Keratinocyte (primary cell): Measurements from ENCODE around the gene TMEM94. TPM values are rescaled to one million over a fixed set of nuclear protein-coding genes. Genes with fewer than 3 reads are reported as not detected.

Experiments used
- DNase-seq: peaks from one replicate; pipeline ENCODE4 v3.0.0-alpha.2; 2011; ENCODE audit warnings: low read depth, missing footprints, low spot score
- FAIRE-seq: peaks from 2 replicates; lab custom pipeline; 2011; peaks lifted over from hg19 to GRCh38; lab: Jason Lieb, UNC
- H2AFZ ChIP-seq: 2 replicates; pipeline ENCODE4 v1.6.0; 2012; ENCODE audit warnings: low read length, control low read depth, inconsistent platforms; ENCODE audit not compliant: control insufficient read depth
- H3K27ac ChIP-seq: 2 replicates; pipeline ENCODE4 v1.5.1; 2011; ENCODE audit warnings: low read length; ENCODE audit not compliant: control insufficient read depth, insufficient read depth
- H3K27me3 ChIP-seq: 3 replicates; pipeline ENCODE4 v1.6.0; 2011; ENCODE audit warnings: low read length; ENCODE audit not compliant: control insufficient read depth, insufficient read depth; ENCODE audit errors: extremely low read depth
- H3K36me3 ChIP-seq, 2 experiments: 2 replicates in 1 of 2; 3 replicates in 1 of 2; pipeline ENCODE4 v1.5.1; 2011; ENCODE audit warnings: low read length in 2 of 2, mild to moderate bottlenecking in 1 of 2; ENCODE audit not compliant: control insufficient read depth in 2 of 2, insufficient read depth in 2 of 2; ENCODE audit errors: extremely low read depth in 1 of 2
- H3K4me1 ChIP-seq: 3 replicates; pipeline ENCODE4 v1.5.1; 2011; ENCODE audit warnings: low read length; ENCODE audit not compliant: control insufficient read depth, insufficient read depth; ENCODE audit errors: extremely low read depth
- H3K4me2 ChIP-seq: 3 replicates; pipeline ENCODE4 v1.6.0; 2011; ENCODE audit warnings: low read depth, low read length; ENCODE audit not compliant: control insufficient read depth, insufficient read depth; ENCODE audit errors: extremely low read depth
- H3K4me3 ChIP-seq, 3 experiments: fragments of 200-600 bp in 1 of 3; sonication (generic) in 1 of 3; 2 replicates in 2 of 3; 3 replicates in 1 of 3; pipeline ENCODE4 v1.5.1; 2011 to 2016; ENCODE audit warnings: low read length in 3 of 3, mild to moderate bottlenecking in 3 of 3, control low read depth in 2 of 3, inconsistent platforms in 1 of 3, low read depth in 1 of 3, mixed read lengths in 1 of 3, mixed run types in 1 of 3, moderate library complexity in 1 of 3; ENCODE audit not compliant: control insufficient read depth in 2 of 3, insufficient read depth in 2 of 3; ENCODE audit errors: extremely low read depth in 1 of 3
- H3K79me2 ChIP-seq: 2 replicates; pipeline ENCODE4 v1.6.0; 2012; ENCODE audit warnings: low read length; ENCODE audit not compliant: control insufficient read depth, insufficient read depth
- H3K9ac ChIP-seq: 3 replicates; pipeline ENCODE4 v1.6.0; 2011; ENCODE audit warnings: low read length; ENCODE audit not compliant: control insufficient read depth, insufficient read depth; ENCODE audit errors: extremely low read depth
- H3K9me1 ChIP-seq: 3 replicates; pipeline ENCODE4 v1.6.0; 2011; ENCODE audit warnings: low read length; ENCODE audit not compliant: control insufficient read depth, insufficient read depth; ENCODE audit errors: extremely low read depth
- H3K9me3 ChIP-seq: 2 replicates; pipeline ENCODE4 v1.5.1; 2012; ENCODE audit warnings: low read depth, low read length; ENCODE audit not compliant: control insufficient read depth
- H4K20me1 ChIP-seq: 3 replicates; pipeline ENCODE4 v1.6.0; 2011; ENCODE audit warnings: low read length; ENCODE audit not compliant: control insufficient read depth, insufficient read depth; ENCODE audit errors: extremely low read depth
- EZH2 ChIP-seq: IDR thresholded peaks from one replicate; pipeline ENCODE4 v1.6.1; 2012; ENCODE audit warnings: inconsistent platforms, mild to moderate bottlenecking, low read length, moderate library complexity
- dilution Hi-C: fragments of 300-500 bp; cut with MboI; formaldehyde crosslinking; loops from one replicate; pipeline ENCODE4 v1.7.0; 2020; ENCODE audit warnings: low sequenced_read_pairs; ENCODE audit not compliant: extremely low pct_ligation_motif_present
- polyA plus RNA-seq, 5 experiments: library from polyadenylated mRNA; depleted of rRNA in 3 of 5; stranded (reverse) in 3 of 5; stranded (forward) in 1 of 5; unstranded in 1 of 5; fragments of >200 nt; gene quantifications; 1 replicate in 1 of 5; 2 replicates in 3 of 5; 3 replicates in 1 of 5; pipeline versions ENCODE4 v1.2.1 to v1.2.3, GENCODE V29; 2011 to 2012; ENCODE audit warnings: missing spikeins in 2 of 5, low read depth in 1 of 5, low replicate concordance in 1 of 5
- TF ChIP-seq, protein P1 (sequence below), 3 experiments: IDR thresholded peaks in 1 of 3; conservative IDR thresholded peaks in 1 of 3; optimal IDR thresholded peaks in 1 of 3; 2 replicates in 2 of 3; 3 replicates in 1 of 3; pipeline versions ENCODE3 to v1.5.1; 2011; ENCODE audit warnings: low read length in 3 of 3, mild to moderate bottlenecking in 3 of 3, moderate library complexity in 2 of 3, control low read depth in 1 of 3, inconsistent platforms in 1 of 3; ENCODE audit not compliant: insufficient read depth in 2 of 3; ENCODE audit errors: extremely low read depth in 1 of 3

The TMEM94 gene
- polyA plus RNA-seq, 1 donor (not counting 4 experiments of a cell fraction or from before 2014, with no cell fraction given) = 13.6 TPM

DNA sequence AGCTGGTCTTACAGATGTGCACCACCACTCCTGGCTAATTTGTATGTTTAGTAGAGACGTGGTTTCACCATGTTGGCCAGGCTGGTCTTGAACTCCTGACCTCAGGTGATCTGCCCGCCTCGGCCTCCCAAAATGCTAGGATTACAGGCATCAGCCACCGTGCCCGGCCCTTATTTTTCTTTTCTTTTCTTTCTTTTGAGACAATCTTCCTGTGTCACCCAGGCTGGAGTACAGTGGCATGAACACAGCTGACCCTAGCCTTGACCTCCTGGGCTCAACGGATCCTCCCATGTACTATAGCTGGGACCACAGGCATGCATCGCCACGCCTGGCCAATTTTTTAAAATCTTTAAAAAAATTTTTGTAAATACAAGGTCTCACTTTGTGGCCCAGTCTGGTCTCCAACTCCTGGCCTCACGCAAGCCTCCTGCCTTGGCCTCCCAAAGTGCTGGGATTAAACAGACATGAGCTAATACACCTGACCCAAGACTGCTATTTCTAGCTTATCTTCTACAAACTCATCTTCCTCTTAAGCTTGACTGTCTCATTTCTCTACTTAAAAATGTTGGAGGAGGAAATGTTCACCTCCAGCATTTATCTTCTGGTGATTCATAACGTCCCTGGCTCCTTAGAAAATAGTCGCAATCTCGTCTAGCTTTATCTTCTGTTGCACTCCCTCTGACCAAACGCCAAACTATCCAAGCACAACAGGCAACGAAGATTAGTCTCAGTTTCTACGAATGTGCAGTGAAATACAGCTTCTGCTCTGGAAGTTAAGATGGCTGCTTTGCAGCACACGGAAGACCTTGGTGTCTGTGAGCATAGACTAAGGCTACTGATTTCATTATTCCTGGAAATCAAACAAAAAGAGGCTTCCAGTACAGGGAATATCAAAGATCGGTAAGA is 8.2 kb upstream of the TMEM94 start:
- Histone ChIP-seq H3K36me3 (no peaks in the 10 kb centered on the region), H3K4me3 (no peak overlapping the region), H3K27me3 (no peaks in the 10 kb centered on the region), H3K4me1 (peaks cover 9% of the 10 kb centered on the region), H3K9ac (no peak overlapping the region), H3K27ac (no peak overlapping the region), H3K9me3 (no peaks in the 10 kb centered on the region), H2AFZ (no peak overlapping the region), H3K79me2 (no peaks in the 10 kb centered on the region), H3K9me1 (no peaks in the 10 kb centered on the region), H3K4me2 (no peak overlapping the region), H4K20me1 (no peaks in the 10 kb centered on the region)
- DNase-seq (no peak), FAIRE-seq (no peak)
- dilution Hi-C loops = no loop called here
- no peak for TF ChIP-seq EZH2
- TF ChIP-seq, protein P1, sequence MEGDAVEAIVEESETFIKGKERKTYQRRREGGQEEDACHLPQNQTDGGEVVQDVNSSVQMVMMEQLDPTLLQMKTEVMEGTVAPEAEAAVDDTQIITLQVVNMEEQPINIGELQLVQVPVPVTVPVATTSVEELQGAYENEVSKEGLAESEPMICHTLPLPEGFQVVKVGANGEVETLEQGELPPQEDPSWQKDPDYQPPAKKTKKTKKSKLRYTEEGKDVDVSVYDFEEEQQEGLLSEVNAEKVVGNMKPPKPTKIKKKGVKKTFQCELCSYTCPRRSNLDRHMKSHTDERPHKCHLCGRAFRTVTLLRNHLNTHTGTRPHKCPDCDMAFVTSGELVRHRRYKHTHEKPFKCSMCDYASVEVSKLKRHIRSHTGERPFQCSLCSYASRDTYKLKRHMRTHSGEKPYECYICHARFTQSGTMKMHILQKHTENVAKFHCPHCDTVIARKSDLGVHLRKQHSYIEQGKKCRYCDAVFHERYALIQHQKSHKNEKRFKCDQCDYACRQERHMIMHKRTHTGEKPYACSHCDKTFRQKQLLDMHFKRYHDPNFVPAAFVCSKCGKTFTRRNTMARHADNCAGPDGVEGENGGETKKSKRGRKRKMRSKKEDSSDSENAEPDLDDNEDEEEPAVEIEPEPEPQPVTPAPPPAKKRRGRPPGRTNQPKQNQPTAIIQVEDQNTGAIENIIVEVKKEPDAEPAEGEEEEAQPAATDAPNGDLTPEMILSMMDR (optimal IDR thresholded peaks at IDR 0.05 in 1 of 3, IDR thresholded peaks at IDR 0.05 in 1 of 3, conservative IDR thresholded peaks at IDR 0.05 in 1 of 3; ENCODE audit: extremely low read depth in 1 of 3, insufficient read depth in 2 of 3, low read length in 3 of 3) = no peak

DNA sequence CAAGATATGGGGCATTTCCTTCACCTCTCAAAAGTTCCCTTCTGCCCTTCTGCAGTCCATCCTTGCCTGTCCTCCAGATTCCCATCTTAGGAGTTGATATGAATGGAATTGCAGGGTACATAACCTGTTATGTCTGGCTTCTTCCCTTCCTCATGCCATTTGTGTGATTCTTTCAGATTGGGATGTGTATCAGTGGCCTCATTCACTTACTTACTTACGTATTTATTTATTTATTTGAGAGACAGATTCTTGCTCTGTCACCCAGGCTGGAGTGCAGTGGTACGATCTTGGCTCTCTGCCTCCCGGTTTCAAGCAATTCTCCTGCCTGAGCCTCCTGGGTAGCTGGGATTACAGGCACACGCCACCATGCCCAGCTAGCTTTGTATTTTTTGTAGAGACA is 6.2 kb upstream of the TMEM94 start:
- TF ChIP-seq, protein P1 (optimal IDR thresholded peaks at IDR 0.05 in 1 of 3, IDR thresholded peaks at IDR 0.05 in 1 of 3, conservative IDR thresholded peaks at IDR 0.05 in 1 of 3; ENCODE audit: extremely low read depth in 1 of 3, insufficient read depth in 2 of 3, low read length in 3 of 3) = no peak
- no peak for TF ChIP-seq EZH2
- Histone ChIP-seq H3K36me3 (no peaks in the 10 kb centered on the region), H3K9me1 (no peaks in the 10 kb centered on the region), H3K27me3 (no peaks in the 10 kb centered on the region), H3K9me3 (no peaks in the 10 kb centered on the region), H3K4me3 (no peak overlapping the region), H4K20me1 (no peaks in the 10 kb centered on the region), H3K27ac (no peak overlapping the region), H2AFZ (no peak overlapping the region), H3K79me2 (no peaks in the 10 kb centered on the region), H3K4me1 (peaks cover 8% of the 10 kb centered on the region), H3K4me2 (no peak overlapping the region), H3K9ac (no peak overlapping the region)
- dilution Hi-C loops = no loop called here
- no peak for FAIRE-seq
- DNase-seq = no peak
